GM12878 (cell line): Measurements from ENCODE around the gene CATSPERZ. TPM values are rescaled to one million over a fixed set of nuclear protein-coding genes. Genes with fewer than 3 reads are reported as not detected.

Experiments
- ATAC-seq: fragments of 200-7000 bp; cut with Tn5 transposase; 3 replicates; pipeline ENCODE4 v1.9.1; 2020; ENCODE audit warnings: mild to moderate bottlenecking, moderate library complexity
- BruUV-seq: library from RNA; stranded (reverse); fragments of 400-500 nt; replicated peaks from 2 replicates; lab custom pipeline; 2021; lab: Mats Ljungman, UMichigan
- CTCF ChIA-PET: fragments of 300-600 bp; sonication (Branson Sonifier 250); formaldehyde crosslinking; extraction: SDS; loops from one replicate; lab custom pipeline; 2021; ENCODE audit warnings: inconsistent platforms; lab: Yijun Ruan, JAX
- POLR2A ChIA-PET: fragments of 350-600 bp; formaldehyde crosslinking; extraction: SDS; loops from one replicate; lab custom pipeline; 2021; ENCODE audit warnings: inconsistent platforms; lab: Charles Lee
- RAD21 ChIA-PET: fragments of 300-600 bp; sonication (Branson Sonifier 250); formaldehyde crosslinking; loops from one replicate; lab custom pipeline; 2023; ENCODE audit warnings: antibody characterized with exemption; ENCODE audit not compliant: unreplicated experiment; lab: Charles Lee
- SMC1A ChIA-PET: fragments of 300-600 bp; sonication (Branson Sonifier 250); formaldehyde crosslinking; loops from one replicate; lab custom pipeline; 2023; ENCODE audit not compliant: unreplicated experiment, uncharacterized antibody; lab: Charles Lee
- DNase-seq: peaks from one replicate; pipeline ENCODE4 v3.0.0-alpha.2; 2011; ENCODE audit warnings: low read depth, low spot score
- FAIRE-seq: peaks from 3 replicates; lab custom pipeline; 2011; peaks lifted over from hg19 to GRCh38; lab: Jason Lieb, UNC
- H2AFZ ChIP-seq: 2 replicates; pipeline ENCODE4 v1.6.0; 2011; ENCODE audit warnings: low read depth, low read length, control low read depth; ENCODE audit not compliant: control insufficient read depth
- H3K27ac ChIP-seq: 2 replicates; pipeline ENCODE4 v1.5.1; 2011; ENCODE audit warnings: control low read depth; ENCODE audit not compliant: control insufficient read depth, insufficient read depth
- H3K27me3 ChIP-seq, 2 experiments: replicated peaks in 1 of 2; 2 replicates each; pipeline versions ENCODE4 v1.6.0 to v1.6.1; 2011; ENCODE audit warnings: low read length in 1 of 2; ENCODE audit not compliant: control insufficient read depth in 2 of 2, insufficient read depth in 2 of 2
- H3K36me3 ChIP-seq, 2 experiments: 2 replicates each; pipeline ENCODE4 v1.5.1; 2011; ENCODE audit warnings: low read length in 1 of 2; ENCODE audit not compliant: control insufficient read depth in 2 of 2, insufficient read depth in 2 of 2
- H3K4me1 ChIP-seq: 2 replicates; pipeline ENCODE4 v1.6.1; 2011; ENCODE audit warnings: mild to moderate bottlenecking, low read length, moderate library complexity, mixed read lengths; ENCODE audit not compliant: control insufficient read depth, insufficient read depth
- H3K4me2 ChIP-seq: 2 replicates; pipeline ENCODE4 v1.6.0; 2011; ENCODE audit warnings: control low read depth; ENCODE audit not compliant: control insufficient read depth, insufficient read depth
- H3K4me3 ChIP-seq: fragments of 200-600 bp; sonication (generic); 2 replicates; pipeline ENCODE4 v1.5.1; 2016
- H3K79me2 ChIP-seq: 2 replicates; pipeline ENCODE4 v1.6.0; 2011; ENCODE audit warnings: low read length; ENCODE audit not compliant: control insufficient read depth, insufficient read depth
- H3K9ac ChIP-seq: 2 replicates; pipeline ENCODE4 v1.8.0; 2011; ENCODE audit warnings: low read length, control low read depth, mixed read lengths; ENCODE audit not compliant: control insufficient read depth, insufficient read depth
- H3K9me3 ChIP-seq: replicated peaks from 3 replicates; pipeline ENCODE4 v1.5.1; 2011; ENCODE audit warnings: mild to moderate bottlenecking, low read length; ENCODE audit not compliant: control insufficient read depth, insufficient read depth
- H4K20me1 ChIP-seq: 2 replicates; pipeline ENCODE4 v1.6.0; 2011; ENCODE audit not compliant: control insufficient read depth, insufficient read depth
- ATF3 ChIP-seq: IDR thresholded peaks from 2 replicates; pipeline ENCODE4 v1.6.1; 2011; ENCODE audit warnings: low read depth, mild to moderate bottlenecking, low read length, moderate library complexity, borderline replicate concordance; ENCODE audit errors: extremely low read depth
- IKZF2 ChIP-seq, 2 experiments: fragments of 450-650 bp; IDR thresholded peaks; 2 replicates each; pipeline ENCODE4 v1.6.1; 2017; ENCODE audit warnings: mild to moderate bottlenecking in 2 of 2, moderate library complexity in 2 of 2
- NFIC ChIP-seq: IDR thresholded peaks from 2 replicates; pipeline ENCODE4 v1.6.1; 2012; ENCODE audit warnings: low read depth, mild to moderate bottlenecking, inconsistent platforms, low read length, moderate library complexity
- NR2C1 ChIP-seq: fragments of 450-650 bp; IDR thresholded peaks from 2 replicates; pipeline ENCODE4 v1.6.1; 2017; ENCODE audit warnings: antibody characterized with exemption, mild to moderate bottlenecking, moderate library complexity
- RBBP5 ChIP-seq: fragments of 200-600 bp; sonication (generic); conservative IDR thresholded peaks from 2 replicates; pipeline ENCODE4 v1.6.1; 2016
- SIX5 ChIP-seq: IDR thresholded peaks from 2 replicates; pipeline ENCODE4 v1.6.1; 2011; ENCODE audit warnings: mild to moderate bottlenecking, low read depth, low read length, moderate library complexity; ENCODE audit not compliant: severe bottlenecking
- SP1 ChIP-seq: IDR thresholded peaks from one replicate; pipeline ENCODE4 v1.6.1; 2011; ENCODE audit warnings: low read depth, low read length
- STAT3 ChIP-seq: IDR thresholded peaks from 2 replicates; pipeline ENCODE4 v1.6.1; 2011; ENCODE audit warnings: low read depth, low read length, improper control_type of control experiment
- TARDBP ChIP-seq: IDR thresholded peaks from 2 replicates; pipeline ENCODE4 v1.6.1; 2016; ENCODE audit warnings: borderline replicate concordance
- WGBS: methylation state at CpG from one replicate; pipeline ENCODE4 v1.1.6; 2016; ENCODE audit warnings: low lambda C conversion rate; ENCODE audit not compliant: insufficient replicate concordance, insufficient coverage; ENCODE audit errors: missing lambda C conversion rate; 5-methylcytosine and 5-hydroxymethylcytosine counted together
- in situ Hi-C: fragments of 300-500 bp; cut with MboI; formaldehyde crosslinking; loops from 9 replicates; pipeline ENCODE4 v1.14.3; 2018; ENCODE audit warnings: mixed read lengths
- intact Hi-C: fragments of 100-400 bp; cut with micrococcal nuclease; formaldehyde crosslinking; loops from one replicate; pipeline ENCODE4 v1.14.2; 2022; ENCODE audit not compliant: unreplicated experiment
- polyA plus RNA-seq, 11 experiments: library from polyadenylated mRNA; depleted of rRNA in 4 of 11; unstranded in 6 of 11; stranded (reverse) in 5 of 11; fragments of >200 nt; fragmentation: Nextera tagmentation in 4 of 11; fragmentation: Illumina TruSeq in 1 of 11; extraction: Ambion mirVana in 4 of 11; extraction: Trizol in 1 of 11; gene quantifications; 1 replicate in 1 of 11; 2 replicates in 10 of 11; pipeline versions ENCODE4 v1.2.1 to v1.2.3, GENCODE V29; 2011 to 2016; ENCODE audit warnings: inconsistent platforms in 2 of 11, missing spikeins in 2 of 11, low read depth in 1 of 11
- total RNA-seq, 4 experiments: library from RNA; depleted of rRNA in 3 of 4; stranded (reverse); fragments of >200 nt in 3 of 4; fragmentation: Illumina TruSeq in 1 of 4; extraction: Trizol in 1 of 4; gene quantifications; 2 replicates each; pipeline versions ENCODE4 v1.2.1 to v1.2.3, GENCODE V29; 2013 to 2021

The CATSPERZ gene
- total and polyA plus RNA-seq, 10 of the 15 experiments (the other 5 are each of a cell fraction or from before 2014, with no cell fraction given) = 0.12 to 0.31 TPM; not detected in 8

DNA sequence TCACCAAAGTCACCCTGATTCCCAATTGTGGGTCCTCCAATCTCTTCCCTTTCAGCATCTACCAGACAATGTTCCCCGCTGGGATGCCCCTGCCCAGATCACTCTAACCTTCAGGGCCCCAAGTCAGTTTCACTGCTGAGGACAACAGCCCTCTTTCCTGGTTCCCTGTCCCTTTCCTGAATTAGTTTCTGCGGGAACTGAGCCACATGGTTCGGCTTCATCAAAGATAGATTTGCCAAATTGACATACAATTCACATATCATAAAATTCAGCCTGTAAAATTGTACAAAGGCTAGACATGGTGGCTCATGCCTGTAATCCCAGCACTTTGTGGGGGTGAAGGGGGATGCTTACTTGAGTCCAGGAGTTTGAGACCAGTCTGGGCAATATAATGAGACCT lies 27.8 kb downstream of the CATSPERZ start (continued):
- no peak for TF ChIP-seq STAT3

GRCh38 chr11:64330888-64331287 lies 30.7 kb downstream of the CATSPERZ start:
- ATAC-seq (no peak), DNase-seq (no peak), FAIRE-seq (no peak)
- H2AFZ ChIP-seq = no peak overlapping the region
- no TSS peak for BruUV-seq
- ChIA-PET POLR2A (interaction anchor here (0.6 to 2.7 kb wide), 9 partner anchors 9 to 124 kb away, joined by 3 to 27 read pairs (median 5); partner anchors contain the start of genes CCDC88B, ESRRA, FERMT3 and FKBP2), CTCF (interaction anchor here (0.6 to 14.7 kb wide), 19 partner anchors 8 to 344 kb away, joined by 3 to 228 read pairs (median 8); partner anchors contain the start of genes CCDC88B, ESRRA, FERMT3 and PRDX5), SMC1A (interaction anchor here (0.8 to 6.4 kb wide), 9 partner anchors 8 to 125 kb away, joined by 3 to 71 read pairs (median 5); partner anchors contain the start of genes ESRRA, FERMT3, PRDX5 and TRMT112), RAD21 (interaction anchor here (0.7 to 4.2 kb wide), 13 partner anchors 8 to 125 kb away, joined by 3 to 86 read pairs (median 6); partner anchors contain the start of genes CCDC88B, ESRRA, FERMT3 and PRDX5)
- H3K27me3 ChIP-seq = no peaks in the 10 kb centered on the region
- 95% methylated on average over 11 of the region's 11 CpGs for WGBS
- no peaks in the 10 kb centered on the region for H3K79me2 ChIP-seq
- H4K20me1 ChIP-seq = no peaks in the 10 kb centered on the region
- no peak overlapping the region for H3K27ac ChIP-seq
- no peaks in the 10 kb centered on the region; the same call in 2 of the 3 replicates for H3K9me3 ChIP-seq
- H3K4me2 ChIP-seq = no peak overlapping the region
- in situ Hi-C loops (no loop called here), intact Hi-C loops (loop anchor here (1.0 kb wide), 2 partner anchors 13 to 25 kb away; partner anchors contain the start of gene PRDX5)
- H3K4me3 ChIP-seq = no peak overlapping the region
- no peak overlapping the region for H3K9ac ChIP-seq
- TF ChIP-seq SIX5 (no peak), NR2C1 (no peak), SP1 (no peak), NFIC (no peak), RBBP5 (no peak), ATF3 (no peak), IKZF2 (IDR thresholded peaks at IDR 0.05) (no peak), TARDBP (no peak)
- peaks cover 21% of the 10 kb centered on the region for H3K4me1 ChIP-seq
- H3K36me3 ChIP-seq = no peaks in the 10 kb centered on the region
